AML-193 (cell line): ENCODE measurements around the gene CLDN2.
"Not testable (repeated sequence)": the region's sequence is repeated elsewhere in the genome, so short reads cannot be mapped to it uniquely, and the experiment has no call there.

Experiments used
- DNase-seq, 2 experiments: peaks; one replicate each; lab custom pipeline; 2025; lab: John Stamatoyannopoulos, UW

CLDN2 gene

GRCh38 chrX:106919932-106920452 is at the start of gene CLDN2:
CLDN2 (plus strand) TSS chrX:106920402; CDS start chrX:106928229, 7,827 bp downstream.
- DNase-seq, result no peak

- DNase-seq, result not testable (repeated sequence)
Measured at GRCh38 chrX:106872796-106873195, 47.4 kb upstream of the CLDN2 start.

- peak; percentile 3 to 11 for DNase-seq
Measured at GRCh38 chrX:106874075-106874474, 46.1 kb upstream of the CLDN2 start.

- no peak for DNase-seq
Measured at GRCh38 chrX:106875151-106875550, 45.1 kb upstream of the CLDN2 start.

- no peak for DNase-seq
Measured at GRCh38 chrX:106889468-106889867, 30.7 kb upstream of the CLDN2 start.

GRCh38 chrX:106891762-106892460 is 28.3 kb upstream of the CLDN2 start:
- no peak for DNase-seq

- DNase-seq, result peak in 1 of 2 experiments; percentile 10
Measured at GRCh38 chrX:106894392-106894909, 25.8 kb upstream of the CLDN2 start.

- DNase-seq, result no peak
Measured at GRCh38 chrX:106894978-106895452, 25.2 kb upstream of the CLDN2 start.

GRCh38 chrX:106897259-106897658 is 22.9 kb upstream of the CLDN2 start:
- no peak for DNase-seq

- DNase-seq, result peak; percentile 8 to 41
Measured at GRCh38 chrX:106898462-106898861, 21.7 kb upstream of the CLDN2 start.

GRCh38 chrX:106899276-106899675 is 20.9 kb upstream of the CLDN2 start:
- no peak for DNase-seq

GRCh38 chrX:106899841-106900240 is 20.4 kb upstream of the CLDN2 start:
- no peak for DNase-seq

GRCh38 chrX:106901341-106901740 is 18.9 kb upstream of the CLDN2 start:
- DNase-seq, result no peak

- DNase-seq, result no peak
Measured at GRCh38 chrX:106901781-106902219, 18.4 kb upstream of the CLDN2 start.

- no peak for DNase-seq
Measured at GRCh38 chrX:106902684-106903083, 17.5 kb upstream of the CLDN2 start.

- no peak for DNase-seq
Measured at GRCh38 chrX:106903291-106903824, 16.8 kb upstream of the CLDN2 start, which contains the start of gene RIPPLY1. RIPPLY1 (minus strand) TSS chrX:106903341; CDS start chrX:106903287, 54 bp downstream.

GRCh38 chrX:106903856-106904528 is 16.2 kb upstream of the CLDN2 start:
- no peak for DNase-seq

- no peak for DNase-seq
Measured at GRCh38 chrX:106905064-106905708, 15.0 kb upstream of the CLDN2 start.

GRCh38 chrX:106906361-106906760 is 13.8 kb upstream of the CLDN2 start:
- no peak for DNase-seq

GRCh38 chrX:106912864-106913263 is 7.3 kb upstream of the CLDN2 start:
- DNase-seq, result no peak

- DNase-seq, result peak; percentile 2 to 32
Measured at GRCh38 chrX:106917830-106918500, 2.2 kb upstream of the CLDN2 start.
